Stimulated activated CD4-positive, alpha-beta T cell treated with anti-CD3 and anti-CD28 coated beads, Interleukin-2, amount 100 ng/mL, for 24 hours (primary cell): Measurements from ENCODE around the gene FN3K.

ENCODE experiments used
- DNase-seq, 2 donors: peaks; one replicate each; pipeline ENCODE4 v3.0.0-alpha.2; 2020

FN3K gene

GRCh38 chr17:82734987-82735866, at the start of gene FN3K:
Gene FN3K, plus strand, starts transcription at chr17:82735615. Its CDS starts 22 bp downstream, at chr17:82735637.
- peak in 1 of 2 donors; percentile 48 for DNase-seq

- no peak for DNase-seq
Measured at GRCh38 chr17:82686366-82687324, 48.8 kb upstream of the FN3K start.

- DNase-seq, result no peak
Measured at GRCh38 chr17:82687375-82687861, 48.0 kb upstream of the FN3K start.

DNA sequence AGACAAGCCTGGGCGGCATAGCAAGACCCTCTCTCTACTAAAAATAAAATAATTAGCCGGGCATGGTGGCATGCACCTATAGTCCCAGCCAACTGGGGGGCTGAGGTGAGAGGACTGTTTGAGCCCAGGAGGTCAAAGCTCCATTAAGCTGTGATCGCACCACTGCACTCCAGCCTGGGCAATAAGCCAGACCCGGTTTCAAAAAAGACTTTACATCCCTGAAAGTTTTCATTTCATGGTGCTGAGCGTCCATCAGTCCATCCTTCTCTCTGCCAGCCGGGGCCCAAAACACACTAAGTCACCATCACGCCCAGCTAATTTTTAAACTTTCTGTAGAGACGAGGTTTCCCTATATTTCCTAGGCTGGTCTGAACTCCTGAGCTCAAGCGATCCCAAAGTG, 47.5 kb upstream of the FN3K start:
- DNase-seq, result no peak

- no peak for DNase-seq
Measured at GRCh38 chr17:82689077-82689476, 46.3 kb upstream of the FN3K start.

DNA sequence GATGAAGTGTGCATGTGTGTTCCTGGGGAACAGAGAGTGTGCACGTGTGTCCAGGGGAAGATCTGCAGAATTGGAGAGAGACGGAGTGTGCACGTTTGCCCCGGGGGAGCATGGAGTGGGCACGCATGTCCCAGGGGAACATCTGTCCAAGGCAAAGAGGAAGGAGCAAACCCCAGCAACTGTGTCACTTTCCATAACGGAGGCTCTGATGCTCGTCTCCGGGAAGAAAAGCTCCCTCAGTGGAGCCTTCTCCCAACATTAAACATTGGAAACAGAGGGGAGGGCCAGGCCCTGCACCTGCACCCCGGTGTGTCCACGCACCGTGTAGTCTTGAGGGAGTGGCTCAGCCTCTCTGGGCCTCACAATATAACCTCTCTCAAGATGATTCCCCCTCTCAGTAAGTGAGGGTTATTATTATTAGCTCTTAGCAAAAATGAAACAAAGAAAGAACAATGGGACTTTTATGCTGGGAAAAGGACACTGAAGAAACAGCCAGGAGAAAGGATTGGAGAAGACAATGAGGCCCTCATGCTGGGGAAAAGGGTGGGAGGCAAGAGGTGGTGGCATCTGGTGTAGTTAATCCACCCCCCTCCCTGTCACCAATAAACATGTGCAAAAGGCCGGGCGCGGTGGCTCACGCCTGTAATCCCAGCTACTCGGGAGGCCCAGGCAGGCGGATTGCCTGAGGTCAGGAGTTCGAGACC, 44.5 kb upstream of the FN3K start:
- DNase-seq, result no peak

DNA sequence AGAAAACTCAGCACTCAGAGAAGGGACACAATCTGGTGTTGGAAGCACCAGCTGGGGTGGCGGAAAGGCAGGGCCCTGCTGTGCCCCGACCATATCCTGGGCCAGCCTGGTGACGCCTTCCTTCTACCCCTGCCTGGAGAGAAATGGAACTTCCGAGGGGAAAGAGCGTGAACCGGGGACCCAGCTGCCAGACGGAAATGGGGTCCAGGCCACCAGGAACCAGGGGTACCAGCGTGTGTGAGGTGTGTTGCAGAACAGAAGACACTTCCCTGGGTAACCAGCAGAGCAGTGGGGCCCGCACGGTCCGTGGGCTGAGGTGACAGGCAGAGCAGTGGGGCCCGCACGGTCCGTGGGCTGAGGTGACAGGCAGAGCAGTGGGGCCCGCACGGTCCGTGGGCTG, 43.7 kb upstream of the FN3K start:
- DNase-seq, result no peak

- DNase-seq, result no peak
Measured at GRCh38 chr17:82692268-82692667, 43.1 kb upstream of the FN3K start.

DNA sequence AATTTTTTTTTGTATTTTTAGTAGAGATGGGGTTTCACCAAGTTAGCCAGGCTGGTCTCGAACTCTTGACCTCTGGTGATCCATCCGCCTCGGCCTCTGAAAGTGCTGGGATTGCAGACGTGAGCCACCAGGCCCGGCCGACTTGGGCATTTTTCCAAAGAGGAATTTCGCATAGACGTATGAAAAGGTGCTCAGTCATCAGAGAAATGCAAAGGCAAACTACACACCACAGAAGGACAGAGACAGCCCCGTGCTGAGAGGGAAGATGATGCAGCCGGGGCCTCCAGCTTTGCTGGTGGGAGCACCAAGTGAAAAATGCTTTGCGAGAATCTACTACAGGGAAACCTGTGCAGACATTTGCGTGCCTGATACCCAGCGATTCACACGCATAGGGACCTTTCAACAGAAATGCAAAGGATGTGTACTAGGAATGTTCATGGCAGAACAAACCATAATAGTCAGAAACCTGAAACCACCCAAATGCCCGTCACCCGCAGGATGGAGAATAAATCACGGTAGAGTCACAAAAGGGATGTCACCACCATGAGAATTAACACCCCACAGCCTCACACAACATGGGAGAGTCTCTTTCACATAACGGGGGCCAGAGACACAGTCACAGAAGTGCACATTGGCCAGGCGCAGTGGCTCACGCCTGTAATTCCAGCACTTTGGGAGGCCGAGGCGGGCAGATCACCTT, 42.1 kb upstream of the FN3K start:
- no peak for DNase-seq

DNA sequence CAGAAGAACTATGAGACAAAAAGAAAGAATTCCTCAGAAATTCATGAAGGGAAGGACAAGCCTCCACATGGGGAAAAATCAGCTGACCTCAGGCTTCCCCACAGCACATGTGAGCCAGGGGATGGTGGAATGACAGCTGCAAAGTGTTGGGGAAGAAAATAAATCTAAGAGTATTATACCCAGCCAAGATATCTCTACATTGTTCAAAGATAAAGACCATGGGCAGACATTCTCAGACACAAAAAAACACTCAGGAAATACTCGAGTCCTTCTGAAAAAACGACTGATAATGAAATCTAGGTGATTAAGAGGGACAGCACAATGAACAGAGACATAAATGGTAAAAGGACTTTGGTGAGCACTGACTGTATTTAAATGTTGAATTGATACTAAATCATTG, 40.8 kb upstream of the FN3K start:
- DNase-seq, result no peak

DNA sequence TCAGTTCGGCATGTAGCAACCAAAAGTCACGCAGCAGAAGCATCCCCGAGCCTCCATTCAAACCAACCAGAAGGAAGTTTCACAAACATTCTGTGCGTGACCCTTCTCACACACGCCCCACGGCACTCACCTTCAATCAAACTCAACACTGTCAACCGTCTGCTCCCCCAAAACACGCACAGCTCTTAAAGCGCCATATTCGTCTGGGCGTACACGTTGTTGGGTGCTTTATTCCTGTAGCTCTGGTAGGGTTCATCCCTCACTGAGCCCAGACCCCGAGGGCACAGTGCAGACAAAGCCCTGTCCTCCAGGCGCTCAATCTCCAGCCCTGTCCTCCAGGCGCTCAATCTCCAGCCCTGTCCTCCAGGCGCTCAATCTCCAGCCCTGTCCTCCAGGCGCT, 39.2 kb upstream of the FN3K start:
- DNase-seq, result no peak

GRCh38 chr17:82696916-82697807, 38.3 kb upstream of the FN3K start:
- DNase-seq, result peak in 1 of 2 donors; percentile 32

- DNase-seq, result no peak
Measured at GRCh38 chr17:82697808-82698064, 37.7 kb upstream of the FN3K start.

GRCh38 chr17:82698065-82698973, 37.1 kb upstream of the FN3K start, which contains the start of gene RAB40B:
Gene RAB40B, minus strand, starts transcription at chr17:82698698. Its CDS starts 102 bp downstream, at chr17:82698596.
- DNase-seq, result peak; percentile 98

- DNase-seq, result no peak
Measured at GRCh38 chr17:82698974-82699442, 36.4 kb upstream of the FN3K start.

DNA sequence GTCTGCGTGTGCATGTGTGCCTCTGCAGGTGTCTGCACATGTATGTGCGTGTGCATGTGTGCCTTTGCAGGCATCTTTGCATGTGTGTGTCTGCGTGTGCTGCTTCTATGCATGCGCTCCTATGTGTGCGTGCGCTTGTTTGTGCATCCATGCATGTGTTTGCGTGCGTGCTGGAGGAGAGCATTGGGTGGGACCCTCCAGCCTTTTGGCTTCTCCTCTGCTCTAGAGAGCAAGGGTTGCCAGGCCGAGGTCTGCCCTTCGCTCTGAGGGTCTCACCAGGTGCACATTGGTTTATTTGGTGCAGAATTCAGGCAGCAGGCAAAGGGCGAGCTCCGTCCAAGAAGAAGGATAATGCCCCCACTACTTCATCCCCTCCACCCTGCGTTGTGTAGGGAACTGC, 35.9 kb upstream of the FN3K start:
- DNase-seq, result no peak

DNA sequence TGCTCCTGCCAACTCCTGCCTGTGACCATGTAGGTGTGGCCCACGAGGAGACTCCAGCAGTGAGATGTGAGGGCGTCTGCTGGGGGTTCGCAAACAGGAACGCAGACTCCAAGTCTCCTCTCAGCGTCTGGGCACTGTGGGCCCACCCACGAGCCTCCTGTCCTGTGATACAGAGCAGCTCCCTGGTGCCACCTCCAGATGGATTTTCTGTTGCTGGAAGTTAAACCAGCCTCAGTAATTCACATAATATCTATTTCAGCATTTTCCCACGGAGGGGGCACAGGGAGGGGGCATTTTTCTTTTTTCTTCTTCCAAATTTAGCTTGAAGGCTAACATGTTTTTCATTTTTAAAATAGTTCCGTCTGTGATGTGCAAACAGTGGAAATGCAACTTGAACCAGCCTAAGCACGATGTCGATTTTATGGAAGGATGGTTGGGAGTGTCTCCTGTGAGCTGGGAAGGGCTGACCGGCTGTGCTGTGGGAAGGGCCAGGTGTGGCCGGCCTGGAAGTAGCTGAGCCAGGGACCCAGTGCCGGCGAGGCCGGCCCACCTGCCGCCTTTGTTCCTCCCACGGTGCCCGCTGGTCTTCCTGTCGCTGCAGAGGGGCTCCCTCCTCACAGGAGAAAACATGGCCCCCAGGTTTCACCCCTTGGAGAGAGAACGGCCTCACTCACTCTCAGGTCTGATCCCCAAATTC, 33.0 kb upstream of the FN3K start:
- no peak for DNase-seq

- DNase-seq, result no peak
Measured at GRCh38 chr17:82703036-82703745, 32.2 kb upstream of the FN3K start.
